ENCODE results near the gene CHST8. TPM values are rescaled to one million over a fixed set of nuclear protein-coding genes. Genes with fewer than 3 reads are reported as not detected.

The CHST8 gene
- total and polyA plus RNA-seq, 2 experiments from 2014 or later, result 9.3 to 38.2 TPM

- Histone ChIP-seq H3K4me3 (no peak overlapping the region), H3K9me2 (ENCODE audit: insufficient read depth) (no peaks in the 10 kb centered on the region), H3K4me2 (no peak overlapping the region), H4K20me1 (replicated peaks; ENCODE audit: insufficient read depth) (no peaks in the 10 kb centered on the region), H3K36me3 (ENCODE audit: insufficient read depth) (no peaks in the 10 kb centered on the region), H3K27me3 (ENCODE audit: insufficient read depth) (peaks cover 27% of the 10 kb centered on the region), H3F3A (replicated peaks; ENCODE audit: low read depth) (0 out of 2 replicates have a peak, but pooled peaks cover 7% of the 10 kb centered on the region), H3K4me1 (ENCODE audit: insufficient read depth) (peaks cover 5% of the 10 kb centered on the region; the same call in 1 of the 2 replicates), H3K27ac (ENCODE audit: low read depth) (no peak overlapping the region), H2AFZ (no peak overlapping the region), H3K79me2 (replicated peaks; ENCODE audit: insufficient read depth) (no peaks in the 10 kb centered on the region)
- no peaks in the 10 kb centered on the region; the same call in 2 of the 3 replicates for H3K36me3 Mint-ChIP-seq (ENCODE audit: low read depth)
- H3K9me3 Mint-ChIP-seq, result no peaks in the 10 kb centered on the region
- no peak for TF ChIP-seq NANOG (IDR thresholded peaks at IDR 0.05; ENCODE audit: borderline replicate concordance)
- TF ChIP-seq EZH2phosphoT487 (IDR thresholded peaks at IDR 0.05; ENCODE audit: unreplicated experiment), result no peak
- no peak for TF ChIP-seq EZH2 (IDR thresholded peaks at IDR 0.05; ENCODE audit: low read depth, unreplicated experiment)
- no peak for TF ChIP-seq REST (IDR thresholded peaks at IDR 0.05; ENCODE audit: unreplicated experiment)
- no peak for TF ChIP-seq CREB1 (CRISPR knock-in tag; IDR thresholded peaks at IDR 0.05; ENCODE audit: low read depth)
- no peak for TF ChIP-seq ETS1 (IDR thresholded peaks at IDR 0.05)
- TF ChIP-seq ZNF114 (CRISPR knock-in tag; IDR thresholded peaks at IDR 0.05), result no peak
- no peak for TF ChIP-seq POLR2AphosphoS5 (IDR thresholded peaks at IDR 0.05; ENCODE audit: low read depth)
- TF ChIP-seq ZNF331 (CRISPR knock-in tag; IDR thresholded peaks at IDR 0.05; ENCODE audit: low read depth), result no peak
- TF ChIP-seq JUNB (IDR thresholded peaks at IDR 0.05; ENCODE audit: unreplicated experiment), result no peak
- no peak for TF ChIP-seq CTCF (conservative IDR thresholded peaks at IDR 0.05; ENCODE audit: low read depth in 2 of 2)
- TF ChIP-seq ZNF462 (CRISPR knock-in tag; IDR thresholded peaks at IDR 0.05), result no peak
- TF ChIP-seq STAT1 (IDR thresholded peaks at IDR 0.05; ENCODE audit: unreplicated experiment), result no peak
- H3K4me3 Mint-ChIP-seq, result no peak overlapping the region
- no peak overlapping the region for H3K27ac Mint-ChIP-seq
- peaks cover 5% of the 10 kb centered on the region; the same call in 2 of the 3 replicates for H3K4me1 Mint-ChIP-seq
- ATAC-seq, result no peak
- H3K27me3 Mint-ChIP-seq (ENCODE audit: insufficient read depth, low read depth, poor library complexity), result peaks cover 31% of the 10 kb centered on the region
- no peak for DNase-seq (ENCODE audit: low spot score)
Measured at GRCh38 chr19:33616857-33617256, 4.9 kb upstream of the CHST8 start.

Data from GM23338 (cell line).